Measurements from ENCODE around the gene FASTKD3. TPM values are rescaled to one million over a fixed set of nuclear protein-coding genes. Genes with fewer than 3 reads are reported as not detected.

FASTKD3 gene
- total RNA-seq, 1 donor from 2014 or later, result 8.9 TPM

GRCh38 chr5:7881816-7882215 lies 13.0 kb upstream of the FASTKD3 start:
- H3K9me3 ChIP-seq (ENCODE audit: control insufficient read depth in 3 of 3, low read length in 3 of 3), result no peaks in the 10 kb centered on the region
- no peaks in the 10 kb centered on the region for H3K27me3 ChIP-seq (ENCODE audit: control insufficient read depth in 3 of 3, insufficient read depth in 3 of 3, low read length in 3 of 3)
- peaks cover 42 to 80% (median 60%) of the 10 kb centered on the region in 3 donors for H3K36me3 ChIP-seq (ENCODE audit: control insufficient read depth in 3 of 3, insufficient read depth in 3 of 3, low read length in 3 of 3)
- no peak overlapping the region for H3K9ac ChIP-seq (ENCODE audit: low read depth in 1 of 3, low read length in 3 of 3)
- no peak overlapping the region for H3K4me3 ChIP-seq (ENCODE audit: low read length in 3 of 3)
- H3K27ac ChIP-seq (ENCODE audit: low read depth, low read length), result no peak overlapping the region
- no peaks in the 10 kb centered on the region for H3K4me1 ChIP-seq (ENCODE audit: control insufficient read depth in 3 of 3, insufficient read depth in 3 of 3, low read length in 3 of 3)

- H3K27ac ChIP-seq (ENCODE audit: low read depth, low read length), result no peak overlapping the region
- no peaks in the 10 kb centered on the region for H3K27me3 ChIP-seq (ENCODE audit: control insufficient read depth in 3 of 3, insufficient read depth in 3 of 3, low read length in 3 of 3)
- H3K4me3 ChIP-seq (ENCODE audit: low read length in 3 of 3), result no peak overlapping the region
- H3K9ac ChIP-seq (ENCODE audit: low read depth in 1 of 3, low read length in 3 of 3), result no peak overlapping the region
- no peaks in the 10 kb centered on the region for H3K4me1 ChIP-seq (ENCODE audit: control insufficient read depth in 3 of 3, insufficient read depth in 3 of 3, low read length in 3 of 3)
- peaks cover 46 to 81% (median 66%) of the 10 kb centered on the region in 3 donors for H3K36me3 ChIP-seq (ENCODE audit: control insufficient read depth in 3 of 3, insufficient read depth in 3 of 3, low read length in 3 of 3)
- H3K9me3 ChIP-seq (ENCODE audit: control insufficient read depth in 3 of 3, low read length in 3 of 3), result no peaks in the 10 kb centered on the region
These were observed 12.3 kb upstream of the FASTKD3 start for GRCh38 chr5:7881091-7881490.

- H3K4me1 ChIP-seq (ENCODE audit: control insufficient read depth in 3 of 3, insufficient read depth in 3 of 3, low read length in 3 of 3), result no peaks in the 10 kb centered on the region
- H3K36me3 ChIP-seq (ENCODE audit: control insufficient read depth in 3 of 3, insufficient read depth in 3 of 3, low read length in 3 of 3), result peaks cover 41 to 77% (median 61%) of the 10 kb centered on the region in 3 donors
- H3K9ac ChIP-seq (ENCODE audit: low read depth in 1 of 3, low read length in 3 of 3), result no peak overlapping the region
- H3K27ac ChIP-seq (ENCODE audit: low read depth, low read length), result no peak overlapping the region
- no peaks in the 10 kb centered on the region for H3K9me3 ChIP-seq (ENCODE audit: control insufficient read depth in 3 of 3, low read length in 3 of 3)
- H3K4me3 ChIP-seq (ENCODE audit: low read length in 3 of 3), result no peak overlapping the region
- H3K27me3 ChIP-seq (ENCODE audit: control insufficient read depth in 3 of 3, insufficient read depth in 3 of 3, low read length in 3 of 3), result no peaks in the 10 kb centered on the region
These were observed 9.6 kb upstream of the FASTKD3 start for GRCh38 chr5:7878381-7878873.

GRCh38 chr5:7877851-7878250 lies 9.0 kb upstream of the FASTKD3 start:
- H3K9me3 ChIP-seq (ENCODE audit: control insufficient read depth in 3 of 3, low read length in 3 of 3), result no peaks in the 10 kb centered on the region
- no peak overlapping the region for H3K9ac ChIP-seq (ENCODE audit: low read depth in 1 of 3, low read length in 3 of 3)
- peaks cover 35 to 72% (median 56%) of the 10 kb centered on the region in 3 donors for H3K36me3 ChIP-seq (ENCODE audit: control insufficient read depth in 3 of 3, insufficient read depth in 3 of 3, low read length in 3 of 3)
- no peak overlapping the region for H3K4me3 ChIP-seq (ENCODE audit: low read length in 3 of 3)
- H3K27me3 ChIP-seq (ENCODE audit: control insufficient read depth in 3 of 3, insufficient read depth in 3 of 3, low read length in 3 of 3), result no peaks in the 10 kb centered on the region
- no peak overlapping the region for H3K27ac ChIP-seq (ENCODE audit: low read depth, low read length)
- H3K4me1 ChIP-seq (ENCODE audit: control insufficient read depth in 3 of 3, insufficient read depth in 3 of 3, low read length in 3 of 3), result no peaks in the 10 kb centered on the region

GRCh38 chr5:7876867-7877266 lies 8.0 kb upstream of the FASTKD3 start:
- Histone ChIP-seq H3K27ac (ENCODE audit: low read depth, low read length) (no peak overlapping the region), H3K9me3 (ENCODE audit: control insufficient read depth in 3 of 3, low read length in 3 of 3) (no peaks in the 10 kb centered on the region), H3K4me3 (ENCODE audit: low read length in 3 of 3) (no peak overlapping the region), H3K36me3 (ENCODE audit: control insufficient read depth in 3 of 3, insufficient read depth in 3 of 3, low read length in 3 of 3) (peaks cover 30 to 63% (median 47%) of the 10 kb centered on the region in 3 donors), H3K4me1 (ENCODE audit: control insufficient read depth in 3 of 3, insufficient read depth in 3 of 3, low read length in 3 of 3) (no peaks in the 10 kb centered on the region), H3K9ac (ENCODE audit: low read depth in 1 of 3, low read length in 3 of 3) (no peak overlapping the region), H3K27me3 (ENCODE audit: control insufficient read depth in 3 of 3, insufficient read depth in 3 of 3, low read length in 3 of 3) (no peaks in the 10 kb centered on the region)

GRCh38 chr5:7875151-7875550 lies 6.3 kb upstream of the FASTKD3 start:
- Histone ChIP-seq H3K27me3 (ENCODE audit: control insufficient read depth in 3 of 3, insufficient read depth in 3 of 3, low read length in 3 of 3) (no peaks in the 10 kb centered on the region), H3K9ac (ENCODE audit: low read depth in 1 of 3, low read length in 3 of 3) (no peak overlapping the region), H3K9me3 (ENCODE audit: control insufficient read depth in 3 of 3, low read length in 3 of 3) (no peaks in the 10 kb centered on the region), H3K4me1 (ENCODE audit: control insufficient read depth in 3 of 3, insufficient read depth in 3 of 3, low read length in 3 of 3) (peaks cover 6 to 14% (median 8%) of the 10 kb centered on the region in 3 donors), H3K4me3 (ENCODE audit: low read length in 3 of 3) (no peak overlapping the region), H3K27ac (ENCODE audit: low read depth, low read length) (no peak overlapping the region), H3K36me3 (ENCODE audit: control insufficient read depth in 3 of 3, insufficient read depth in 3 of 3, low read length in 3 of 3) (peaks cover 22 to 50% (median 37%) of the 10 kb centered on the region in 3 donors)

GRCh38 chr5:7874639-7875038 lies 5.8 kb upstream of the FASTKD3 start:
- Histone ChIP-seq H3K27ac (ENCODE audit: low read depth, low read length) (no peak overlapping the region), H3K4me3 (ENCODE audit: low read length in 3 of 3) (no peak overlapping the region), H3K9me3 (ENCODE audit: control insufficient read depth in 3 of 3, low read length in 3 of 3) (no peaks in the 10 kb centered on the region), H3K9ac (ENCODE audit: low read depth in 1 of 3, low read length in 3 of 3) (no peak overlapping the region), H3K4me1 (ENCODE audit: control insufficient read depth in 3 of 3, insufficient read depth in 3 of 3, low read length in 3 of 3) (peaks cover 8 to 19% (median 9%) of the 10 kb centered on the region in 3 donors), H3K27me3 (ENCODE audit: control insufficient read depth in 3 of 3, insufficient read depth in 3 of 3, low read length in 3 of 3) (no peaks in the 10 kb centered on the region), H3K36me3 (ENCODE audit: control insufficient read depth in 3 of 3, insufficient read depth in 3 of 3, low read length in 3 of 3) (peaks cover 22 to 45% (median 35%) of the 10 kb centered on the region in 3 donors)

GRCh38 chr5:7873216-7873615 lies 4.4 kb upstream of the FASTKD3 start:
- Histone ChIP-seq H3K4me1 (ENCODE audit: control insufficient read depth in 3 of 3, insufficient read depth in 3 of 3, low read length in 3 of 3) (peaks cover 8 to 24% (median 12%) of the 10 kb centered on the region in 3 donors), H3K27ac (ENCODE audit: low read depth, low read length) (no peak overlapping the region), H3K36me3 (ENCODE audit: control insufficient read depth in 3 of 3, insufficient read depth in 3 of 3, low read length in 3 of 3) (peaks cover 17 to 34% (median 27%) of the 10 kb centered on the region in 3 donors), H3K4me3 (ENCODE audit: low read length in 3 of 3) (no peak overlapping the region), H3K9ac (ENCODE audit: low read depth in 1 of 3, low read length in 3 of 3) (no peak overlapping the region), H3K9me3 (ENCODE audit: control insufficient read depth in 3 of 3, low read length in 3 of 3) (no peaks in the 10 kb centered on the region), H3K27me3 (ENCODE audit: control insufficient read depth in 3 of 3, insufficient read depth in 3 of 3, low read length in 3 of 3) (no peaks in the 10 kb centered on the region)

GRCh38 chr5:7872517-7873130 lies 3.8 kb upstream of the FASTKD3 start:
- H3K9ac ChIP-seq (ENCODE audit: low read depth in 1 of 3, low read length in 3 of 3), result peak overlapping the region in 1 of 3 donors; percentile 12
- H3K9me3 ChIP-seq (ENCODE audit: control insufficient read depth in 3 of 3, low read length in 3 of 3), result no peaks in the 10 kb centered on the region
- peaks cover 11 to 28% (median 16%) of the 10 kb centered on the region in 3 donors for H3K4me1 ChIP-seq (ENCODE audit: control insufficient read depth in 3 of 3, insufficient read depth in 3 of 3, low read length in 3 of 3)
- no peak overlapping the region for H3K4me3 ChIP-seq (ENCODE audit: low read length in 3 of 3)
- H3K27me3 ChIP-seq (ENCODE audit: control insufficient read depth in 3 of 3, insufficient read depth in 3 of 3, low read length in 3 of 3), result no peaks in the 10 kb centered on the region
- peaks cover 11 to 28% (median 22%) of the 10 kb centered on the region in 3 donors for H3K36me3 ChIP-seq (ENCODE audit: control insufficient read depth in 3 of 3, insufficient read depth in 3 of 3, low read length in 3 of 3)
- no peak overlapping the region for H3K27ac ChIP-seq (ENCODE audit: low read depth, low read length)

GRCh38 chr5:7871653-7872052 lies 2.8 kb upstream of the FASTKD3 start:
- peaks cover 7 to 20% (median 15%) of the 10 kb centered on the region in 3 donors for H3K36me3 ChIP-seq (ENCODE audit: control insufficient read depth in 3 of 3, insufficient read depth in 3 of 3, low read length in 3 of 3)
- no peak overlapping the region for H3K27ac ChIP-seq (ENCODE audit: low read depth, low read length)
- peaks cover 12 to 33% (median 21%) of the 10 kb centered on the region in 3 donors for H3K4me1 ChIP-seq (ENCODE audit: control insufficient read depth in 3 of 3, insufficient read depth in 3 of 3, low read length in 3 of 3)
- no peak overlapping the region for H3K4me3 ChIP-seq (ENCODE audit: low read length in 3 of 3)
- H3K27me3 ChIP-seq (ENCODE audit: control insufficient read depth in 3 of 3, insufficient read depth in 3 of 3, low read length in 3 of 3), result no peaks in the 10 kb centered on the region
- H3K9me3 ChIP-seq (ENCODE audit: control insufficient read depth in 3 of 3, low read length in 3 of 3), result no peaks in the 10 kb centered on the region
- H3K9ac ChIP-seq (ENCODE audit: low read depth in 1 of 3, low read length in 3 of 3), result peak overlapping the region in 1 of 3 donors; percentile 4
